ENCODE data around the gene EMP3. TPM values are rescaled to one million over a fixed set of nuclear protein-coding genes. Genes with fewer than 3 reads are reported as not detected.

The EMP3 gene
- total RNA-seq, 1 experiment from 2014 or later, result 8.9 TPM

DNA sequence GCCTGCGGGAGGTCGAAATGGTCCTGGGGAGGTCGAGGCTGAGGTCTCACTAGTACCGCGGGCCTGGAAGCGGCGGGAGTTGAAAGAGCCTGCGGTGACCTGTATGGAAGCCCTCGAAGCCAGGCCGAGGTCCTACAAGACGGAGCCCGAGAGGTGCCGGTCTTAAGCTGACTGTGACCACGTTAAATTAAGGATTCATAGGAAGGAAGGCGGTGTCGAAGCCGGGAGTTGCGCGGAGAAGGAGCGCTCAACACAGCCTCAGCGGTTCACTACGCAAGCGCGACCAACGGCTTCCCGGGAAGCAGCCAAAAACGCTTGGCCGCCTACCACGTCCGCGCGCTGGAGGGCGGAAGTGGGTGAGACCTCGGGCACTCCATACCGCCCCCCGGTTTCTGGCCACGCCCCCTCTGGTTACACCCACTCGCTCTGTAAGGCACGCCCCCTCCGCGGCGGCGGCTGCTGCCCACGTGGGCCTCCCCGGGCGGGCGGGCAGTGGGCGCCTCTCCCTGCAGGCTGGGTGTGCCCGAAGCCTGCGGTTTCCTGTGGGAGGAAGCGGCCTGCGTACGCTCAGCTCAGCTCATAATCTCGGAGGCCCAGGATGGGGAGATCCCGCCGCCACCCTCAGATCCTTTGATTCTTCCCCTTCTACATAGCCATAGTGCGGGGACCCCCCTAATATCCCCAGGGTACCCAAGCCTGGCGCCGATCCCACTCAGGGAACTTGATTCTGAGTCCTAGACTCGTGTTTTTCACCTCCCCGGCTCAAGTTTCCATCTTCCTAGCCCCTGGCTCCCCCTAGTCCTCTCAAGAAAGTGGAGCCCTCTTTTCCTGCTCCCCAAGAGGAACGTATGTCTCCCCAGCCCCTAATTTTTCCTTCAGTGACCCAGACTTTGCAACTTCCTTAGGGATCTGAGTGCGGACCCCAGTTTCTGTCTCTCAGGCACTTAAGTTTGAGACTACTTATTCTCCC lies 3.4 kb upstream of the EMP3 start (continued):
- TF ChIP-seq NFATC4 (CRISPR knock-in tag; IDR thresholded peaks at IDR 0.05) (no peak), MYBL2 (CRISPR knock-in tag; IDR thresholded peaks at IDR 0.05) (peak; percentile 48; the same call in 1 of the 2 replicates), NFE2L1 (CRISPR knock-in tag; IDR thresholded peaks at IDR 0.05) (0 out of 2 replicates have a peak, but pooled peaks have one; percentile 17), CBFB (CRISPR knock-in tag; IDR thresholded peaks at IDR 0.05; ENCODE audit: low read depth) (no peak), ZNF416 (CRISPR knock-in tag; IDR thresholded peaks at IDR 0.05) (no peak), ZNF317 (CRISPR knock-in tag; IDR thresholded peaks at IDR 0.05; ENCODE audit: borderline replicate concordance, low read depth) (no peak)
- TF ChIP-seq, protein P1, sequence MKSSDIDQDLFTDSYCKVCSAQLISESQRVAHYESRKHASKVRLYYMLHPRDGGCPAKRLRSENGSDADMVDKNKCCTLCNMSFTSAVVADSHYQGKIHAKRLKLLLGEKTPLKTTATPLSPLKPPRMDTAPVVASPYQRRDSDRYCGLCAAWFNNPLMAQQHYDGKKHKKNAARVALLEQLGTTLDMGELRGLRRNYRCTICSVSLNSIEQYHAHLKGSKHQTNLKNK (CRISPR knock-in tag; IDR thresholded peaks at IDR 0.05), result no peak
- TF ChIP-seq, protein P2, sequence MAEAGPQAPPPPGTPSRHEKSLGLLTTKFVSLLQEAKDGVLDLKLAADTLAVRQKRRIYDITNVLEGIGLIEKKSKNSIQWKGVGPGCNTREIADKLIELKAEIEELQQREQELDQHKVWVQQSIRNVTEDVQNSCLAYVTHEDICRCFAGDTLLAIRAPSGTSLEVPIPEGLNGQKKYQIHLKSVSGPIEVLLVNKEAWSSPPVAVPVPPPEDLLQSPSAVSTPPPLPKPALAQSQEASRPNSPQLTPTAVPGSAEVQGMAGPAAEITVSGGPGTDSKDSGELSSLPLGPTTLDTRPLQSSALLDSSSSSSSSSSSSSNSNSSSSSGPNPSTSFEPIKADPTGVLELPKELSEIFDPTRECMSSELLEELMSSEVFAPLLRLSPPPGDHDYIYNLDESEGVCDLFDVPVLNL (CRISPR knock-in tag; IDR thresholded peaks at IDR 0.05; ENCODE audit: borderline replicate concordance, low read depth), result no peak
- TF ChIP-seq, protein P3, sequence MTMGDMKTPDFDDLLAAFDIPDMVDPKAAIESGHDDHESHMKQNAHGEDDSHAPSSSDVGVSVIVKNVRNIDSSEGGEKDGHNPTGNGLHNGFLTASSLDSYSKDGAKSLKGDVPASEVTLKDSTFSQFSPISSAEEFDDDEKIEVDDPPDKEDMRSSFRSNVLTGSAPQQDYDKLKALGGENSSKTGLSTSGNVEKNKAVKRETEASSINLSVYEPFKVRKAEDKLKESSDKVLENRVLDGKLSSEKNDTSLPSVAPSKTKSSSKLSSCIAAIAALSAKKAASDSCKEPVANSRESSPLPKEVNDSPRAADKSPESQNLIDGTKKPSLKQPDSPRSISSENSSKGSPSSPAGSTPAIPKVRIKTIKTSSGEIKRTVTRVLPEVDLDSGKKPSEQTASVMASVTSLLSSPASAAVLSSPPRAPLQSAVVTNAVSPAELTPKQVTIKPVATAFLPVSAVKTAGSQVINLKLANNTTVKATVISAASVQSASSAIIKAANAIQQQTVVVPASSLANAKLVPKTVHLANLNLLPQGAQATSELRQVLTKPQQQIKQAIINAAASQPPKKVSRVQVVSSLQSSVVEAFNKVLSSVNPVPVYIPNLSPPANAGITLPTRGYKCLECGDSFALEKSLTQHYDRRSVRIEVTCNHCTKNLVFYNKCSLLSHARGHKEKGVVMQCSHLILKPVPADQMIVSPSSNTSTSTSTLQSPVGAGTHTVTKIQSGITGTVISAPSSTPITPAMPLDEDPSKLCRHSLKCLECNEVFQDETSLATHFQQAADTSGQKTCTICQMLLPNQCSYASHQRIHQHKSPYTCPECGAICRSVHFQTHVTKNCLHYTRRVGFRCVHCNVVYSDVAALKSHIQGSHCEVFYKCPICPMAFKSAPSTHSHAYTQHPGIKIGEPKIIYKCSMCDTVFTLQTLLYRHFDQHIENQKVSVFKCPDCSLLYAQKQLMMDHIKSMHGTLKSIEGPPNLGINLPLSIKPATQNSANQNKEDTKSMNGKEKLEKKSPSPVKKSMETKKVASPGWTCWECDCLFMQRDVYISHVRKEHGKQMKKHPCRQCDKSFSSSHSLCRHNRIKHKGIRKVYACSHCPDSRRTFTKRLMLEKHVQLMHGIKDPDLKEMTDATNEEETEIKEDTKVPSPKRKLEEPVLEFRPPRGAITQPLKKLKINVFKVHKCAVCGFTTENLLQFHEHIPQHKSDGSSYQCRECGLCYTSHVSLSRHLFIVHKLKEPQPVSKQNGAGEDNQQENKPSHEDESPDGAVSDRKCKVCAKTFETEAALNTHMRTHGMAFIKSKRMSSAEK (CRISPR knock-in tag; IDR thresholded peaks at IDR 0.05; ENCODE audit: borderline replicate concordance), result no peak
- TF ChIP-seq, protein P4, sequence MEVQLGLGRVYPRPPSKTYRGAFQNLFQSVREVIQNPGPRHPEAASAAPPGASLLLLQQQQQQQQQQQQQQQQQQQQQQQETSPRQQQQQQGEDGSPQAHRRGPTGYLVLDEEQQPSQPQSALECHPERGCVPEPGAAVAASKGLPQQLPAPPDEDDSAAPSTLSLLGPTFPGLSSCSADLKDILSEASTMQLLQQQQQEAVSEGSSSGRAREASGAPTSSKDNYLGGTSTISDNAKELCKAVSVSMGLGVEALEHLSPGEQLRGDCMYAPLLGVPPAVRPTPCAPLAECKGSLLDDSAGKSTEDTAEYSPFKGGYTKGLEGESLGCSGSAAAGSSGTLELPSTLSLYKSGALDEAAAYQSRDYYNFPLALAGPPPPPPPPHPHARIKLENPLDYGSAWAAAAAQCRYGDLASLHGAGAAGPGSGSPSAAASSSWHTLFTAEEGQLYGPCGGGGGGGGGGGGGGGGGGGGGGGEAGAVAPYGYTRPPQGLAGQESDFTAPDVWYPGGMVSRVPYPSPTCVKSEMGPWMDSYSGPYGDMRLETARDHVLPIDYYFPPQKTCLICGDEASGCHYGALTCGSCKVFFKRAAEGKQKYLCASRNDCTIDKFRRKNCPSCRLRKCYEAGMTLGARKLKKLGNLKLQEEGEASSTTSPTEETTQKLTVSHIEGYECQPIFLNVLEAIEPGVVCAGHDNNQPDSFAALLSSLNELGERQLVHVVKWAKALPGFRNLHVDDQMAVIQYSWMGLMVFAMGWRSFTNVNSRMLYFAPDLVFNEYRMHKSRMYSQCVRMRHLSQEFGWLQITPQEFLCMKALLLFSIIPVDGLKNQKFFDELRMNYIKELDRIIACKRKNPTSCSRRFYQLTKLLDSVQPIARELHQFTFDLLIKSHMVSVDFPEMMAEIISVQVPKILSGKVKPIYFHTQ (CRISPR knock-in tag; IDR thresholded peaks at IDR 0.05), result no peak
- TF ChIP-seq, protein P5, sequence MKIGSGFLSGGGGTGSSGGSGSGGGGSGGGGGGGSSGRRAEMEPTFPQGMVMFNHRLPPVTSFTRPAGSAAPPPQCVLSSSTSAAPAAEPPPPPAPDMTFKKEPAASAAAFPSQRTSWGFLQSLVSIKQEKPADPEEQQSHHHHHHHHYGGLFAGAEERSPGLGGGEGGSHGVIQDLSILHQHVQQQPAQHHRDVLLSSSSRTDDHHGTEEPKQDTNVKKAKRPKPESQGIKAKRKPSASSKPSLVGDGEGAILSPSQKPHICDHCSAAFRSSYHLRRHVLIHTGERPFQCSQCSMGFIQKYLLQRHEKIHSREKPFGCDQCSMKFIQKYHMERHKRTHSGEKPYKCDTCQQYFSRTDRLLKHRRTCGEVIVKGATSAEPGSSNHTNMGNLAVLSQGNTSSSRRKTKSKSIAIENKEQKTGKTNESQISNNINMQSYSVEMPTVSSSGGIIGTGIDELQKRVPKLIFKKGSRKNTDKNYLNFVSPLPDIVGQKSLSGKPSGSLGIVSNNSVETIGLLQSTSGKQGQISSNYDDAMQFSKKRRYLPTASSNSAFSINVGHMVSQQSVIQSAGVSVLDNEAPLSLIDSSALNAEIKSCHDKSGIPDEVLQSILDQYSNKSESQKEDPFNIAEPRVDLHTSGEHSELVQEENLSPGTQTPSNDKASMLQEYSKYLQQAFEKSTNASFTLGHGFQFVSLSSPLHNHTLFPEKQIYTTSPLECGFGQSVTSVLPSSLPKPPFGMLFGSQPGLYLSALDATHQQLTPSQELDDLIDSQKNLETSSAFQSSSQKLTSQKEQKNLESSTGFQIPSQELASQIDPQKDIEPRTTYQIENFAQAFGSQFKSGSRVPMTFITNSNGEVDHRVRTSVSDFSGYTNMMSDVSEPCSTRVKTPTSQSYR (CRISPR knock-in tag; IDR thresholded peaks at IDR 0.05), result no peak
- TF ChIP-seq, protein P6, sequence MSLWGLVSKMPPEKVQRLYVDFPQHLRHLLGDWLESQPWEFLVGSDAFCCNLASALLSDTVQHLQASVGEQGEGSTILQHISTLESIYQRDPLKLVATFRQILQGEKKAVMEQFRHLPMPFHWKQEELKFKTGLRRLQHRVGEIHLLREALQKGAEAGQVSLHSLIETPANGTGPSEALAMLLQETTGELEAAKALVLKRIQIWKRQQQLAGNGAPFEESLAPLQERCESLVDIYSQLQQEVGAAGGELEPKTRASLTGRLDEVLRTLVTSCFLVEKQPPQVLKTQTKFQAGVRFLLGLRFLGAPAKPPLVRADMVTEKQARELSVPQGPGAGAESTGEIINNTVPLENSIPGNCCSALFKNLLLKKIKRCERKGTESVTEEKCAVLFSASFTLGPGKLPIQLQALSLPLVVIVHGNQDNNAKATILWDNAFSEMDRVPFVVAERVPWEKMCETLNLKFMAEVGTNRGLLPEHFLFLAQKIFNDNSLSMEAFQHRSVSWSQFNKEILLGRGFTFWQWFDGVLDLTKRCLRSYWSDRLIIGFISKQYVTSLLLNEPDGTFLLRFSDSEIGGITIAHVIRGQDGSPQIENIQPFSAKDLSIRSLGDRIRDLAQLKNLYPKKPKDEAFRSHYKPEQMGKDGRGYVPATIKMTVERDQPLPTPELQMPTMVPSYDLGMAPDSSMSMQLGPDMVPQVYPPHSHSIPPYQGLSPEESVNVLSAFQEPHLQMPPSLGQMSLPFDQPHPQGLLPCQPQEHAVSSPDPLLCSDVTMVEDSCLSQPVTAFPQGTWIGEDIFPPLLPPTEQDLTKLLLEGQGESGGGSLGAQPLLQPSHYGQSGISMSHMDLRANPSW (CRISPR knock-in tag; conservative IDR thresholded peaks at IDR 0.05; ENCODE audit: low read depth), result no peak
- TF ChIP-seq, protein P7, sequence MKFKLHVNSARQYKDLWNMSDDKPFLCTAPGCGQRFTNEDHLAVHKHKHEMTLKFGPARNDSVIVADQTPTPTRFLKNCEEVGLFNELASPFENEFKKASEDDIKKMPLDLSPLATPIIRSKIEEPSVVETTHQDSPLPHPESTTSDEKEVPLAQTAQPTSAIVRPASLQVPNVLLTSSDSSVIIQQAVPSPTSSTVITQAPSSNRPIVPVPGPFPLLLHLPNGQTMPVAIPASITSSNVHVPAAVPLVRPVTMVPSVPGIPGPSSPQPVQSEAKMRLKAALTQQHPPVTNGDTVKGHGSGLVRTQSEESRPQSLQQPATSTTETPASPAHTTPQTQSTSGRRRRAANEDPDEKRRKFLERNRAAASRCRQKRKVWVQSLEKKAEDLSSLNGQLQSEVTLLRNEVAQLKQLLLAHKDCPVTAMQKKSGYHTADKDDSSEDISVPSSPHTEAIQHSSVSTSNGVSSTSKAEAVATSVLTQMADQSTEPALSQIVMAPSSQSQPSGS (CRISPR knock-in tag; IDR thresholded peaks at IDR 0.05; ENCODE audit: borderline replicate concordance, low read depth), result no peak
- TF ChIP-seq, protein P8, sequence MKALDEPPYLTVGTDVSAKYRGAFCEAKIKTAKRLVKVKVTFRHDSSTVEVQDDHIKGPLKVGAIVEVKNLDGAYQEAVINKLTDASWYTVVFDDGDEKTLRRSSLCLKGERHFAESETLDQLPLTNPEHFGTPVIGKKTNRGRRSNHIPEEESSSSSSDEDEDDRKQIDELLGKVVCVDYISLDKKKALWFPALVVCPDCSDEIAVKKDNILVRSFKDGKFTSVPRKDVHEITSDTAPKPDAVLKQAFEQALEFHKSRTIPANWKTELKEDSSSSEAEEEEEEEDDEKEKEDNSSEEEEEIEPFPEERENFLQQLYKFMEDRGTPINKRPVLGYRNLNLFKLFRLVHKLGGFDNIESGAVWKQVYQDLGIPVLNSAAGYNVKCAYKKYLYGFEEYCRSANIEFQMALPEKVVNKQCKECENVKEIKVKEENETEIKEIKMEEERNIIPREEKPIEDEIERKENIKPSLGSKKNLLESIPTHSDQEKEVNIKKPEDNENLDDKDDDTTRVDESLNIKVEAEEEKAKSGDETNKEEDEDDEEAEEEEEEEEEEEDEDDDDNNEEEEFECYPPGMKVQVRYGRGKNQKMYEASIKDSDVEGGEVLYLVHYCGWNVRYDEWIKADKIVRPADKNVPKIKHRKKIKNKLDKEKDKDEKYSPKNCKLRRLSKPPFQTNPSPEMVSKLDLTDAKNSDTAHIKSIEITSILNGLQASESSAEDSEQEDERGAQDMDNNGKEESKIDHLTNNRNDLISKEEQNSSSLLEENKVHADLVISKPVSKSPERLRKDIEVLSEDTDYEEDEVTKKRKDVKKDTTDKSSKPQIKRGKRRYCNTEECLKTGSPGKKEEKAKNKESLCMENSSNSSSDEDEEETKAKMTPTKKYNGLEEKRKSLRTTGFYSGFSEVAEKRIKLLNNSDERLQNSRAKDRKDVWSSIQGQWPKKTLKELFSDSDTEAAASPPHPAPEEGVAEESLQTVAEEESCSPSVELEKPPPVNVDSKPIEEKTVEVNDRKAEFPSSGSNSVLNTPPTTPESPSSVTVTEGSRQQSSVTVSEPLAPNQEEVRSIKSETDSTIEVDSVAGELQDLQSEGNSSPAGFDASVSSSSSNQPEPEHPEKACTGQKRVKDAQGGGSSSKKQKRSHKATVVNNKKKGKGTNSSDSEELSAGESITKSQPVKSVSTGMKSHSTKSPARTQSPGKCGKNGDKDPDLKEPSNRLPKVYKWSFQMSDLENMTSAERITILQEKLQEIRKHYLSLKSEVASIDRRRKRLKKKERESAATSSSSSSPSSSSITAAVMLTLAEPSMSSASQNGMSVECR (CRISPR knock-in tag; IDR thresholded peaks at IDR 0.05; ENCODE audit: borderline replicate concordance), result peak; percentile 62

Measured in WTC11 (cell line).